Hepatocyte (in vitro differentiated cells): ENCODE measurements around the gene MADD. TPM values are rescaled to one million over a fixed set of nuclear protein-coding genes. Genes with fewer than 3 reads are reported as not detected.

Experiments used
- DNase-seq: peaks from one replicate; pipeline ENCODE4 v3.0.0-alpha.2; 2016; ENCODE audit warnings: low spot score
- H2AFZ ChIP-seq: fragments of 200-600 bp; sonication (generic); 2 replicates; pipeline ENCODE4 v1.6.0; 2016; ENCODE audit warnings: antibody characterized with exemption, mild to moderate bottlenecking
- H3K27ac ChIP-seq: fragments of 200-600 bp; sonication (generic); 2 replicates; pipeline ENCODE4 v1.5.1; 2016; ENCODE audit warnings: mild to moderate bottlenecking
- H3K27me3 ChIP-seq: fragments of 200-600 bp; sonication (generic); 2 replicates; pipeline ENCODE4 v1.6.1; 2016
- H3K36me3 ChIP-seq: fragments of 200-600 bp; sonication (generic); replicated peaks from 2 replicates; pipeline ENCODE4 v1.5.1; 2016; ENCODE audit warnings: low read depth; ENCODE audit not compliant: insufficient read depth
- H3K4me1 ChIP-seq: fragments of 200-600 bp; sonication (generic); 2 replicates; pipeline ENCODE4 v1.5.1; 2016; ENCODE audit warnings: mild to moderate bottlenecking, moderate library complexity; ENCODE audit not compliant: insufficient read depth
- H3K4me2 ChIP-seq: fragments of 200-600 bp; sonication (generic); 2 replicates; pipeline ENCODE4 v1.6.0; 2016
- H3K4me3 ChIP-seq: fragments of 200-600 bp; sonication (generic); 2 replicates; pipeline ENCODE4 v1.5.1; 2016; ENCODE audit warnings: mild to moderate bottlenecking
- H3K79me2 ChIP-seq: fragments of 200-600 bp; sonication (generic); 2 replicates; pipeline ENCODE4 v1.6.0; 2017; ENCODE audit warnings: mild to moderate bottlenecking
- H3K9me2 ChIP-seq: fragments of 200-600 bp; sonication (generic); replicated peaks from 2 replicates; pipeline ENCODE4 v1.6.0; 2017; ENCODE audit warnings: mild to moderate bottlenecking; ENCODE audit not compliant: insufficient read depth
- H3K9me3 ChIP-seq: fragments of 200-600 bp; sonication (generic); 2 replicates; pipeline ENCODE4 v1.5.1; 2016; ENCODE audit warnings: low read depth, mild to moderate bottlenecking
- H4K20me1 ChIP-seq: fragments of 200-600 bp; sonication (generic); 2 replicates; pipeline ENCODE4 v1.6.0; 2016; ENCODE audit warnings: mild to moderate bottlenecking; ENCODE audit not compliant: insufficient read depth, poor library complexity, severe bottlenecking
- EZH2 ChIP-seq: fragments of 200-600 bp; sonication (generic); IDR thresholded peaks from 2 replicates; pipeline ENCODE4 v1.6.1; 2016; ENCODE audit warnings: antibody characterized with exemption, mild to moderate bottlenecking, borderline replicate concordance
- EZH2phosphoT487 ChIP-seq: fragments of 200-600 bp; sonication (generic); IDR thresholded peaks from one replicate; pipeline ENCODE4 v1.6.1; 2018; ENCODE audit warnings: antibody characterized with exemption, mild to moderate bottlenecking, low read depth, moderate library complexity; ENCODE audit not compliant: unreplicated experiment, severe bottlenecking
- WGBS: methylation state at CpG from one replicate; pipeline ENCODE4 v1.1.6; 2016; ENCODE audit warnings: low lambda C conversion rate; ENCODE audit errors: missing lambda C conversion rate; 5-methylcytosine and 5-hydroxymethylcytosine counted together
- polyA plus RNA-seq: library from polyadenylated mRNA; unstranded; fragments of >200 nt; fragmentation: Nextera tagmentation; extraction: Ambion mirVana; gene quantifications from 2 replicates; pipeline ENCODE4 v1.2.1, GENCODE V29; 2016
- total RNA-seq: library from RNA; depleted of rRNA; stranded (reverse); fragments of >200 nt; gene quantifications from 2 replicates; pipeline ENCODE4 v1.2.3, GENCODE V29; 2014
- TF ChIP-seq, protein P1 (sequence below): fragments of 200-600 bp; sonication (generic); IDR thresholded peaks from 2 replicates; pipeline ENCODE4 v1.5.1; 2016; ENCODE audit warnings: antibody characterized with exemption, mild to moderate bottlenecking; ENCODE audit not compliant: poor library complexity

Gene MADD
- total and polyA plus RNA-seq, 2 experiments from 2014 or later: 17.6 to 19.1 TPM

DNA sequence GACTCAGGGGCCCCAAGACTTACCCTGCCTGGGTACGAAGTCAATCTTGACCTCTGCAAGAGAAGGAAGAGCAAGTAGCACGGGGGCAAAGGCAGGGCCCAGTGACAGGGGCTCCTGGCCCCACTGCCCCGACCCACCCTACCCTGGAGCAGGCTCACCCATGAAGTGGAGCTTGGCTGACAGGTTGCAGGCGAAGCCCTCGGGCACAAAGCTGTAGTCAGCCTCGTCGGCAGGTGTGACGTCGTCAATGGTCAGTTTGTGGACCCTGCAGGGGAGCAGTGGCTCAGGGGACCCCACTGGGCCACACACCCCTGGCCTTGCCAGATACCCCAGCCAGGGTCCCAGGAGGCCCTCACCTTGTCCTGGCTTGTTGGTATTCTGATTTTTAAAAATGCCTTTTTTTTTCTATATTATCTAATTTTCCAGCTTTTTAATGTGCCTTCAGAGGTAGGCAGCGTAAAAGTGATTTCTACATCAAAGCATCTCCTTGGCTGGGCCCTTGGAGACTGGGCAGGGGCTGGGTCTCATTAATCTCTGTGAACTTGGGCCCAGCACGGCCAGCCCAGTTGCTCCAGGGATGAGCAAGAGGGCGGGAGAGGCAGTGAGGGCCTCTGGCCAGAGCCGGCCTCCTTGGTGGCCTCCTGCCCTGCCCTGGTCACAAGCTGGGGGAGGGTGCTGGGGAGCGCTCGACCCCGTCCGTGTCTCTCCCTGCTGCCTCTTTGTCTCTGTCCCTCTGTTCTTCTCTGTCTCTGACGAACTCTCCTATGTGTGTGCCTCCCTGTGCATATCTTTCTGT is 71.2 kb downstream of the MADD start:
- H4K20me1 ChIP-seq: no peaks in the 10 kb centered on the region
- H3K4me3 ChIP-seq: no peak overlapping the region
- no peaks in the 10 kb centered on the region for H3K36me3 ChIP-seq
- no peak for DNase-seq
- no peaks in the 10 kb centered on the region for H3K4me1 ChIP-seq
- WGBS: 70% methylated on average over 15 of the region's 18 CpGs
- no peaks in the 10 kb centered on the region for H3K27me3 ChIP-seq
- H3K79me2 ChIP-seq: no peaks in the 10 kb centered on the region
- no peak overlapping the region for H3K27ac ChIP-seq
- H3K9me2 ChIP-seq: no peaks in the 10 kb centered on the region
- no peak overlapping the region for H3K4me2 ChIP-seq
- TF ChIP-seq, protein P1, sequence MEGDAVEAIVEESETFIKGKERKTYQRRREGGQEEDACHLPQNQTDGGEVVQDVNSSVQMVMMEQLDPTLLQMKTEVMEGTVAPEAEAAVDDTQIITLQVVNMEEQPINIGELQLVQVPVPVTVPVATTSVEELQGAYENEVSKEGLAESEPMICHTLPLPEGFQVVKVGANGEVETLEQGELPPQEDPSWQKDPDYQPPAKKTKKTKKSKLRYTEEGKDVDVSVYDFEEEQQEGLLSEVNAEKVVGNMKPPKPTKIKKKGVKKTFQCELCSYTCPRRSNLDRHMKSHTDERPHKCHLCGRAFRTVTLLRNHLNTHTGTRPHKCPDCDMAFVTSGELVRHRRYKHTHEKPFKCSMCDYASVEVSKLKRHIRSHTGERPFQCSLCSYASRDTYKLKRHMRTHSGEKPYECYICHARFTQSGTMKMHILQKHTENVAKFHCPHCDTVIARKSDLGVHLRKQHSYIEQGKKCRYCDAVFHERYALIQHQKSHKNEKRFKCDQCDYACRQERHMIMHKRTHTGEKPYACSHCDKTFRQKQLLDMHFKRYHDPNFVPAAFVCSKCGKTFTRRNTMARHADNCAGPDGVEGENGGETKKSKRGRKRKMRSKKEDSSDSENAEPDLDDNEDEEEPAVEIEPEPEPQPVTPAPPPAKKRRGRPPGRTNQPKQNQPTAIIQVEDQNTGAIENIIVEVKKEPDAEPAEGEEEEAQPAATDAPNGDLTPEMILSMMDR: no peak
- TF ChIP-seq EZH2phosphoT487 (no peak), EZH2 (no peak)
- H2AFZ ChIP-seq: no peak overlapping the region
- no peaks in the 10 kb centered on the region for H3K9me3 ChIP-seq

DNA sequence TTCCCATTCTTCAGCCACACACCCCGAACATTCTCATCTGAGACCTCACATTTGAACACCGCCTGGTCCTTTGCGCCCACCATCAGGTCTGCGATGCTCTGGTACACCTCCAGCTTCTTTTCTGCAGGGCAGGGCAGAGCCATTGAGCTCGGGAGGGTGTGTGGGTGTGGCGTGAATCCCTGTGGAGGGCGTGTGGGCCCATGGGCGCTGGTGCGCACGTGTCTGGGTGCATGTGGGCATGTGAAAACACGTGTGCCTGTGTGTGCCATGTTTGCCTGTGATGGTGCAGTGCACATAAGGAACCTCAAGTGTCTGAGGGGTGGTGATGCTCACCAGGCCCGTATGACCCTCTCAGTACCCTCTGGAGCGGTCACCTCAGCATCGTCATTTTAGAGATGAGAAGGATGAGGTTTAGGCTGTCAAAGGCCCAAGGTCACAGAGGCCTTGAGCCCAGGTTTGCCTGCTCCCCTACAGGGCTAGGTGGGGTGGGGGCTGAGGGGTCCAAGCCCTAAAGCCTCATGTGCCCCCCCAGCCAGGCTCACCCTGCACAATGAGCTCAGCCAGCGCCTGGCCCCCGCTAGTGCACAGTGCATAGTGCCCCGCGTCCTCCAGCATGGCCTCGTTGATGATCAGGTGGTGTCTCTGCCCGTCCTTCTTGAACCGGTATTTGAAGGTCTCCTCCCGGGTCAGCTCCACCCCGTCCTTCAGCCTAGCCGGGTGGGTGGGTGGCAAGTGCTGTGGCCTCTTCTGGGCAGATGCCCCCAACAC is 72.3 kb downstream of the MADD start:
- no peak overlapping the region for H3K27ac ChIP-seq
- TF ChIP-seq EZH2 (no peak), EZH2phosphoT487 (no peak)
- TF ChIP-seq, protein P1: no peak
- no peak overlapping the region for H3K4me3 ChIP-seq
- H3K4me2 ChIP-seq: no peak overlapping the region
- no peaks in the 10 kb centered on the region for H3K9me2 ChIP-seq
- H3K36me3 ChIP-seq: no peaks in the 10 kb centered on the region
- 93% methylated on average over 23 of the region's 24 CpGs for WGBS
- DNase-seq: no peak
- H3K9me3 ChIP-seq: no peaks in the 10 kb centered on the region
- no peaks in the 10 kb centered on the region for H3K79me2 ChIP-seq
- no peaks in the 10 kb centered on the region for H4K20me1 ChIP-seq
- H3K27me3 ChIP-seq: no peaks in the 10 kb centered on the region
- no peaks in the 10 kb centered on the region for H3K4me1 ChIP-seq
- no peak overlapping the region for H2AFZ ChIP-seq

DNA sequence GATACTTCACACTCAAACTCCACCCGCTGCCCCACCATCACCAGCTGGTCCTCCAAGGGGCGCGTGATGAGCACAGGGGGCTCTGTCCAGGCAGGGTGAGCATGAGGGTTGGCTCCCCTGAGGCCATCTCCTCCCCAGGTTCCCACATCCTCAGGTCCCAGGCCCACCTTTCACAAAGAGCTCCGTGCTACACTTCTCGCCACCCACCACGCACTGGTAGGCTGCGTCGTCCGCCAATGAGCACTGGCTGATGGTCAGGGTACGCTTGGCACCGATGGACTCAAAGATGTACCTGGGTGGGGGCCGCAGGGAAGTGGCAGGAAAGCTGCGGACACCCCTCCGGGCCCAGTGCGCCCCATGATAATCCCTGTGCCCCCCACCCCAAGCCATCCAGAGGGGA is 72.9 kb downstream of the MADD start:
- no peak overlapping the region for H2AFZ ChIP-seq
- H3K4me2 ChIP-seq: no peak overlapping the region
- no peaks in the 10 kb centered on the region for H3K36me3 ChIP-seq
- no peak for TF ChIP-seq EZH2
- TF ChIP-seq EZH2phosphoT487: no peak
- TF ChIP-seq, protein P1: no peak
- no peak overlapping the region for H3K27ac ChIP-seq
- H3K9me3 ChIP-seq: no peaks in the 10 kb centered on the region
- no peak for DNase-seq
- H3K4me1 ChIP-seq: no peaks in the 10 kb centered on the region
- H3K4me3 ChIP-seq: no peak overlapping the region
- H3K27me3 ChIP-seq: no peaks in the 10 kb centered on the region
- no peaks in the 10 kb centered on the region for H3K79me2 ChIP-seq
- WGBS: 97% methylated on average over 15 of the region's 15 CpGs
- H4K20me1 ChIP-seq: no peaks in the 10 kb centered on the region
- H3K9me2 ChIP-seq: no peaks in the 10 kb centered on the region
